AML-193 (cell line): ENCODE measurements around the gene RNF212.
A peak's percentile ranks its signal among the peaks of the same experiment; 100 is the strongest.
"Not testable (repeated sequence)": the region's sequence is repeated elsewhere in the genome, so short reads cannot be mapped to it uniquely, and the experiment has no call there.

Source experiments
- DNase-seq, 2 experiments: peaks; one replicate each; lab custom pipeline; 2025; lab: John Stamatoyannopoulos, UW

RNF212 gene

DNA sequence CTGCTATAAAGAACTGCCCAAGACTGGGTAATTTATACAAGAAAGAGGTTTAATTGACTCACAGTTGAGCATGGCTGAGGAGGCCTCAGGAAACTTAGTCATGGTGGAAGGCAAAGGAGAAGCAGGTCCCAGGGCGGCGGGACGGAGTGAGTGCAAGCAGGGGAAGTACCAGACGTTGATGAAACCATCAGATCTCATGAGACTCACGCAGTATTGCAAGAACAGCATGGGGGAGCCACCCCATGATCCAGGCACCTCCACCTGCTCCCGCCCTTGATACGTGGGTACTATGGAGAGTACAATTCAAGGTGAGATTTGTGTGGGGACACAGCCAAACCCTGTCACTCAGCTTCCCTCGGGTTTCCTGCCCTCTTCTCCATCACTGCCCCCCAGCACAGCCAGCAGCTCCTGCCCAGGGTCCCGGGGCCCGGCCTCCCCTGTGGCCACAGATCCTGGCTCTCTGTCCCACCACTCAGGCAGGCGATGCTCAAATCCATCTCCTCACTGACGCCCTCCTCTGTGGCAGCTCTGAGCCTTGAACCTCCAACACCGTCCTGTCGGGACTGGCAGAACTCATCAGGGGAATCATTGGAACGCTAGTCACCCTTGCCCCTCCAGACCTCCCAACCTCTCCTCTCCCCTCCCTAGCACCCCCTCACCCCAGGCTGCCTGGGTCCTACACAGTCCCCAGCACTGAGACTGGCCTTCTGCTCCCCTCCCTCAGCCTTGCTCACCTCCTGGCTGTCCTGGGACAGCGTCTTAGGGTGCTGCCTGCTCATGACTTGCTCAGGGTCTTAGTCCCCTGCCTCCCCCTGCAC lies 64.4 kb downstream of the RNF212 start:
- no peak for DNase-seq

DNA sequence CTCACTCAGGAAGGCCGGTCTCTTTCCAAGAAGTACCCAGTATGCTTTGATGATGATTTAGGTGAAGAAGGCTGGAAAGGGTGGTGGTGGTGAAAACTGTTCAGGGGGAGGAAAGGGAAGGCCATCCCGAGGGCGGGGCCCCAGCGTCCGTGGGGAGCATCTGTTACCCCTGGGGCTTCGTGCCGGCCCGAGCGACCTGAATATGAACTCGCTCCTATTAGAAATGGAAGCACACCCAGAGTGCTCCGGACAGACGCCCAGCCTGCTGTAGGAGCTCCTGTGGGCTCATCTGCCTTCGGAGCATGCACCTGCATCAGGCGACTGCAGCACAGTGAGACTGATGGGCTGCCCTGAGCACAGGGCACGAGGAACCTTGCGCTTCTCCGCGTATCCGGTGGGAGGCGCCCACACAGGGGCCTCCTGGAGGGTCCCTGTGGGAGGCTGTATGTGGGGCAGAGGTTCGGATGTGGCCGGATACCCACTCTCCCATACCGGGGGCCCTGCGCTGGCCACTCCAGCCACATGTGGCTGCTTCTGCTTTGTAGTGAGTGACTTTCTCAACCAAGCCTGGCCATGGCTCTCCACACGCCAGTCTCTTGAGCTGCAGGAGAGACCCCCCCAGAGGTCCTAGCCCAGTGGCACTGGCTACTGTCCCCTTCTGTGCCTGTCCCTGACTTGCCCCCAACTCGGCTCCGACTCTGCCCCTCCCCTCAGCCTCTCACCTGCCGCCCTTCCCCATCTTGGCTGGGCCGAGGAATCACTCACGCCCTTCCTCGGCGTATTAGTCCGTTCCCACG lies 65.2 kb downstream of the RNF212 start:
- no peak for DNase-seq

DNA sequence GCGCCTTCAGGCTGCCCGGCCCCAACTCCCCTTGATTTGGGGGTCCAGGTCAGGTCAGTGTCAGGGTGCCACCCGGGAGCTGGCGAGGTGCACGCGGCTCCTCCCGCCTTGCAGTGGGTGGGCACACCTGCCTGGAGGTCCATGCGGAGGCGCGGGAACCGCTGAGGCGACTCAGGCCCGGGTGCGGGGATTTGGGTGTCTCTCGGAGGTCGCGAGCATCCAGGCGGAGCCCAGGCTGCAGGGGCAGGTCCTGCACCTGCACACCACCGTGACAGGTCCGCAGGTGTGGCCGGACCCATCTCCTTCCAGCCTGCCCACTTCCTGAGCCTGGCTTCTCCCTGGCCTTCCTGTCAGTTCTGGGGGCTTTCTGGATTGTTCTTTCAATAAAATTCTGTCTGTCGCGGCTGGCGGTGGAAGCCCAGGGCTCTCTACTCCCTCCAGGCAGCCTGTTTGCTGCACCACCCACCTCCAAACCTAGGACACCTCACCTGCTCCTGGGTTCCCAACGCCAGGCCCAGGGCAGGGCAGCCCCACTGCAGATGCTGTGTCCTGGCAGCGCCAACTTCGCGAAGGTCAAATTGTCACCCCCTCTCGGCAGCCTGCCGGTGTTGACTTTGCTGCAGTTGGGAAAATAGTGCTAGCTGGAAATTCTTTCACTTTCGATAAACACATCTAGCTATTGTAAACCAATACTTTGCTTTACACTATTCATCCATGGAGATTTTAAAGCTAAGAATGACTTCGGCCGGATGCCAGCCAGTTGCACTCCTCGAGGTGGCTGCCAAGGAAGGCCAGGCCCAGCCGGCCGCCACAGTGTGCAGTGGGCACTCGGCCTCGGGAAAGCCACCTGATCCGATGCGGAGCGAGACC lies 66.0 kb downstream of the RNF212 start:
- no peak for DNase-seq

DNA sequence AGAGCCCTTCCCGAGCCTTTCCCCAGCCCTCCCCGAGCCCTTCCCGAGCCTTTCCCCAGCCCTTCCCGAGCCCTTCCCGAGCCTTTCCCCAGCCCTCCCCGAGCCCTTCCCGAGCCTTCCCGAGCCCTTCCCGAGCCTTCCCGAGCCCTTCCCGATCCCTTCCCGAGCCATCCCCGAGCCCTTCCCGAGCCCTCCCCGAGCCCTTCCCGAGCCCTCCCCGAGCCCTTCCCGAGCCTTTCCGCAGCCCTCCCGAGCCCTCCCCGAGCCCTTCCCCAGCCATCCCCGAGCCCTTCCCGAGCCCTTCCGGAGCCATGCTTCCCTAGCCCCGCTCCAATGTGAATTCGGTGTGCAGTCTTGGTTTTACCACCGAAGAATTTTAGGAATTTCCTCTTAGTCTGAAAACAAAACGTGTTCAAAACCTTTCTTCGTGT lies 66.8 kb downstream of the RNF212 start:
- not testable (repeated sequence) for DNase-seq

DNA sequence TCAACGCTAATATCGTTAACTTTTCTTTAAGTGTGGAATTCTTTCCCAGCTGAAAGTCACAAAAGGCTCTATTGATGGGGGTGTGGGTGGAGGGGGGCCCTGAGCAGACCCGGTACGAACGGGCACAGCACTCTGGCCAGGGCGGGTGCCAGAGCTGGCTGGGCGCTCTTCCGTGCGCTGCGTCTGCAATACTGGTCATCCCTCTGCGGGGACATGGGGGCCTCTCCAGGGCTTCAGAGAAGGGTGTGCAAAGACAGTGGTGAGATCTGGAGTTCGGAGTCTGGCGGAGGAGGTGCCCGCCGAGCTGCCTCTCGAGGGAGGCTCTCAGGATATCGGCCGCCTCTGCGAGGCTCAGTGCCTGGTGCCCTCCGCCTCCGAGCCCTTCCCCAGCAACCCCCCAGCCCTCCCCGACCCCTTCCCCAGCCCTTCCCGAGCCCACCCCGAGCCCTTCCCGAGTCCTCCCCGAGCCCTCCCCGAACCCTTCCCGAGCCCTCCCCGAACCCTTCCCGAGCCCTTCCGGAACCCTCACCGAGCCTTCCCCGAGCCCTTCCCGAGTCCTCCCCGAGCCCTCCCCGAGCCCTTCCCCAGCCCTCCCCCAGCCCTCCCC lies 67.7 kb downstream of the RNF212 start:
- DNase-seq, result no peak

DNA sequence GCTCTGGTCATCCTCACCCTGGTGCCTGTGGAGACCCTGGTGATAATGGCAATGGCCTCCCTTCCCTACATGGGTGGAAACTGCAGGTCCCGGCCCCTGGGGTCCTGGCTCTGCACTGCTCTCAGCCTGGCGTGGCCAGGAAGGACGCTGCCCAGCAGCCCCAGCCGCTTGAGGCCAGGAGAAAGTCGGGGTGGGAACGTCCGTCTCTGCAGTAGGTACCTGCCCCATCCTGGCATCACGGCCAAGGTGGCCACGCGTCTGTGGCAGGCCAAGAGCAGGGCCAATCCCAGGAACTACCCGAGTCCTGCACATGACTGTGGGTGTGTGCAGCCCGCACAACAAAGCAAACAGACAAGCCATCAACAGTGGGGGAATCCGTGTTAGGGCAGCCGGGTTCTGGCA lies 68.2 kb downstream of the RNF212 start:
- no peak for DNase-seq

DNA sequence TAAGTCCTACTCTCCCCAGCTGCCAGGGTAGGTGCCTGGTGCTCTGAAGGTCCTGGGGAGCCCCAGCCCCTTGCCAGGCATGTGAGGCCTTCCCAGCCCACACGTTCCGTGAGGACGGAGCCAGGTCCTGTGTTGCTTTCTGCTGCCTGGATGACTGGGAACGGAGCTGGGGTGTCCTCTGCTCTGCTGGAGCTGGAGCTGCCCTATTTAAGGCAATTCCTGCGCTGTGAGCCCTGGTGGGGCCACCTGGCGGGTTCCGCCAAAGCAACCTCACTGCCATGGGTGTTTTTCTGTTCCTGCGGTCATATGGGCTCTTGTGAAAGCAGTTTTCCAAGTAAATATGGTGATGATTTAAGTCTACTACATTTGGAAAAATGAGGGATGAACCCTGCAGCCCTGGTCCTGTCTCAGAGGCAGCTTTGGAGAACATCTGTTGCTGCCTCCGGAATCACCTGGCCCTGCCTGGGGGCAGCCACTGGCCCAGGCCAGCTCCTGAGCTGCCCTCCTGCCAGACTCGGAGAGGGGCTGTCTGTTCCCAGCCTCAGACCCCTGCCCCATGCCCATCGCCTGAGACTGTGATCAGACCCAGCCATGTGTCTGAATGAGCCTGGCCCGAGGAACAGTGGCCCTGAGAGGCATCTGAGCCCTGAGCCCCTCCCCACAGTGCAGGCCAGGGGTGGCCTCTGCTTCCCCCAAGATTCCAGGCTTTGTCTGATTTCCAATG lies 68.7 kb downstream of the RNF212 start:
- no peak for DNase-seq

GRCh38 chr4:1043651-1044468 lies 69.5 kb downstream of the RNF212 start:
- DNase-seq, result peak; percentile 52 to 58

DNA sequence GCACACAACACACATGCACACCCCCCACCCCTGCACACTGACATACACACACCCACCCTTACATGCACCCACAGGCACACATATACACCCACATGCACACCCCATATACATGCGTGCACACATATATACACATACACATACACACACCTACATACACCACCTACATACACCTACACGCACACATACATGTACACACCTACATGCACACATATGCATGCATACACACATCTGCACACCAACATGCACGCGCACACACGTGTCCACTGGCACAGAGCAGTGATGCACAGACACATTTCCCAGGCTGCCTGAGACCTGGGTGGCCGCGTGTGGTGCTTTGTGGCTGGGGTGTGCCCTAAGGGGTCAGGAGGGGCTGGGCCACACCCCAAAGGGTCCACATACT lies 70.2 kb downstream of the RNF212 start:
- DNase-seq, result no peak

DNA sequence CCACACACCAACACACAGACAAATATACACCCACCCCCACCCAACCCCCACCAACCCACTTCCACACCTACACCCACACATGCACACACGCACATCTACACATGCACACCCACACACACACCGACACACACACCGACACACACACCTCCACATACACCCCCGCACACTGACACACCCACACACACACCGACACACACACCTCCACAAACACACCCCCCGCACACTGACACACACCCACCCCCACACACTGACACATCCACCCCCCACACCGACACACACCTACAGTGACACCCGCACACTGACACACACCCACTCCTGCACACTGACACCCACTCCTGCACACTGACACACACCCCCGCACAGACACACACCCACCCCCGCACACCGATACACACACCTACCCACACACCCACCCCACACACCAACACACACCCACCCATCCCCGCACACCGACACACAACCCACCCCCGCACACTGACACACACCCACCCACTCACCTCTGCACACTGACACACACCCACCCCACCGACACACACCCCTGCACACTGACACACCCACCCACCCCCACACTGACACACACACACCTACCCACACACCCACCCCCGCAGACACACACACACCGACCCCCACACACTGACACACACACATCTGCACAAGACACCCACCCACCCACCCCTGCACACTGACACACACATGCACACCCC lies 70.9 kb downstream of the RNF212 start:
- DNase-seq, result no peak

DNA sequence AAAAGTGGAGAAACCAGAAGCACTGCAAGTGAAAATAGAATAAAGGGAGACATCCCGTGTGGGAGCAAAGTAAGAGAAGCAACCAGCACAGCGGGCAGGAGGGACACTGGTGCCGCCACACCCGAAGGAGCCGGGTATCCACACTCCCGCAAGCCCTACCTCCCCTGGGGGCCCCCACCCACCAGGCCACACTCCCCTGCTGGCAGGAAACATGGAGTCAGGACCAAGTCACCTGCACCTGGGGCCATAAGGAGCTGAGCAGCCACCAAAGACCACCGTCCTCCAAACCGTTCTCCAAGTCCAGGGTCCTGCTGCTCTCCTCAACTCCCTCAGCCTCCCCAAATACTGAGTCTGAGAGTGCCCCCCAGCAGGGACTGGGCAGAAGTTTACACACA lies 71.4 kb downstream of the RNF212 start:
- DNase-seq, result no peak

- DNase-seq, result no peak
These were observed 72.0 kb downstream of the RNF212 start for GRCh38 chr4:1041147-1041935.

DNA sequence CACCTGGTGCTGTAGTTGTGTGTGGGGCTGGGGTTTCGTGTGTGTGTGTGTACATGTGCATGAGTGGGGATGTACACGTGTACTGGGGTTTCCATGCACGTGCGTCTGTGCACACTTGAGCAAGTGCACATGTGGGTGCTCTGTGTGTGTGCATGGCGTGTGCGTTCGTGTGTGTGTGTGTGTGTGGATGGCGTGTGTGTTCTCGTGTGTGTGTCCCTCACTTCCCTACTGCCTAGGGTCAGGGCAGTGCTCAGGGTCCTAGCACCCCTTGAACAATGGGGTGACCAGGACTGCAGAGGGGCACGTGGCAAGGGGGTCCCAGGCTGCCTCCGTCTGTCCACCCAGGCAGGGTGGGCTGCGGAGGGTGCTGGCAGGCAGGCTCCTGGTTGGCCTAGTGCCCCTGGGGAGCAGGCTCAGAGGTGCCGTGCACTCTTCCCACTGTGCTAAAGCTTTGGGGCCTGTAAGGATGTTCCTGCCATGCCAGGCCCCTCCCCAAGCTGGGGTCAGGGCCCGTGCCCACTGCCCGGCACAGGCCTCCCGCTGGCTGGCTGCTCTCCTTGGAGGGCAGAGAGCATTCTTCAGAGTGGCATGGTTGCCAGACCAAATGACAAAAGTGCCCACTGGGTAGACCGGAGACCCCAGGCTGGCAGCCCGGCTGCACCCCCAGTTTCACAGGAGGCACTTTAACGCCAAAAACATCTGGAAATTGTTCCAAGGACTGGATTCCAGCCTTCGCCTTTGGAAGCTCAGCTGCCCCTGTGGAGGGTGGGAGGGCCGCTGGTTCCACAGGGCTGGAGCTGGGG lies 72.8 kb downstream of the RNF212 start:
- DNase-seq, result no peak

DNA sequence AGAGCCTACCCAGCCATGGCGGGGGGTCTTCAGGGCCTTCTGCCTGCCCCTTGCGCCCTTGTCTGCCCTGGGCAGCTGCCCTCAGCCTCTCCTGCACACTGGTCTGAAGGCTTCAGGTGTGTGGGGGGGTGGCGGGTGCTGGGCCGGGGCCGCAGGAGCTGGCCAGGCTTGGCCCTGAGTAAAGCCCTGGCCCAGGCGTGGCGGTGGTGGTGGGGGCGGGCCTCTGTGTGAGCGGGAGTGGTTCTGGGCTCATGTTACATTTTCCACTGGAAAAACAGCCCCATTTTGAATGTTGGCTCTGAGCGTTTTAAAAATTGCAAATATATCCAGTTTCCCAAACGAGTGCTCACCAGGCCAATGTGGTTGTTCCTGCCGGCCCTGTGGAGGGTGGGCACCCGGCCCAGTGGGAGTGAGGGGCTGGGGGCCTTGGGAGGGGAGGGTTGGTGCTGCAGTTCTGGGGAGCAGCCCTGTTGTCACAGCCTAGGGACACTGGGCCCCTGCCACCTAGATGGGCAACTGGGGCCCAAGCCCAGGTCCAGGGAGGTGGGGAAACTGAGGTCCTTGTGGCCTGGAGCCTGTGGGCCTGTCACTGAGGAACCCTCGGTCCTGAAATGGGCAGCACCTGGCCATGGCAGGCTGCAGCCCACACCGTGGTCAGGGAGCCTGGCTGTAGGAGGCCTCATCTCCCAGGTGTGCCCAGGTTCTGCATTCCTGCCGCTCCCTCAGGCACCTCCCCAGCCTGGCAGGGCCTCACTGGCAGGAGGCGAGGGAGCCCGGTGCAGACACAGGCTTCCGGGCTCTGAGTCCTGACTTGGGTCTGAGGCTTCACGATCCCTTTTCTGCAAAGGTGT lies 73.6 kb downstream of the RNF212 start:
- DNase-seq, result no peak

GRCh38 chr4:1038948-1039492 lies 74.3 kb downstream of the RNF212 start:
- no peak for DNase-seq

DNA sequence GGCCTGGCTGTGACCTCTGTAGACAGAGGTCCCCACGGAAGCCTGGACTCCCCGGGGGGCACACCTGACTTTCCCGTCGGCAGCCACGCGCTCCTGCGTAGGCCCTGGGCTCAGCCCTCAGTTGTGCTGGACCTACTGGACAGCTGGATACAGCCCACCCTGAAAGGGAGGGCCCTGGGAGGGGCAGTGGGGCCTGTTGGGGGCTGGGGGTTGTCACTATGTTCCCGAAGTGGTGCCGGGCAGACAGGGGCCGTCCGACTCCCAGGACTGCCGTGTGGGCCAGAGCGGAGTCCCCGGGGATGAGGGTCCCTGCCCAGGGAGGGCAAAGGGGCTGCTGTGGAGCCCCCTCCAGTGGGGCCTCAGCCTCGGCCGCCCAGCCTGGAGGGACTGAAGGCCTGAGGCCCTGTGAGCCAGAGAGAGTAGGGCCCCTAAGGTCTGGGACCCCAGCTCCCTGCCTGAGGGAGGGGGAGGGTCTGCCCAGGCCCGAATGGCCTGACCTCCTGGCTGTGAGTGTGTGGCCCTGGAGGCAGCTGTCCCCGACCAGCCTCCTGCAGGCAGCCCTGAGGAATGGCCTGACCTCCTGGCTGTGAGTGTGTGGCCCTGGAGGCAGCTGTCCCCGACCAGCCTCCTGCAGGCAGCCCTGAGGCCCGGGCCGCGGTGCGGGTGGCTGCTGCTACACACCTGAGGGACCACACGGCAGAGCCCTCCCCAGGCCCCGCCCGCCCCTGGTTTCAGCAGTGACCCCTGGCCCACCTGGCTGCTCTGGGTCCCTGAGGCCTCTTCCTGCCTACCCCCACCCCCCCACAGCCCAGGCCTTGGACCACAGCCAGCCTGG lies 76.2 kb downstream of the RNF212 start:
- DNase-seq, result no peak
